ENCODE data around the gene TRIM72. TPM values are rescaled to one million over a fixed set of nuclear protein-coding genes. Genes with fewer than 3 reads are reported as not detected.
"Not testable (repeated sequence)": the region's sequence is repeated elsewhere in the genome, so short reads cannot be mapped to it uniquely, and the experiment has no call there.

Gene TRIM72
- total RNA-seq, 1 donor: 0.10 TPM

- Histone ChIP-seq H3K27me3 (ENCODE audit: insufficient read depth, low read length) (no peaks in the 10 kb centered on the region), H3K4me3 (ENCODE audit: low read length) (no peak overlapping the region), H3K9me3 (ENCODE audit: low read depth, low read length) (no peaks in the 10 kb centered on the region), H3K4me1 (ENCODE audit: insufficient read depth, low read length) (peaks cover 66% of the 10 kb centered on the region)
Observed at GRCh38 chr16:31186930-31187807, 26.8 kb upstream of the TRIM72 start.

DNA sequence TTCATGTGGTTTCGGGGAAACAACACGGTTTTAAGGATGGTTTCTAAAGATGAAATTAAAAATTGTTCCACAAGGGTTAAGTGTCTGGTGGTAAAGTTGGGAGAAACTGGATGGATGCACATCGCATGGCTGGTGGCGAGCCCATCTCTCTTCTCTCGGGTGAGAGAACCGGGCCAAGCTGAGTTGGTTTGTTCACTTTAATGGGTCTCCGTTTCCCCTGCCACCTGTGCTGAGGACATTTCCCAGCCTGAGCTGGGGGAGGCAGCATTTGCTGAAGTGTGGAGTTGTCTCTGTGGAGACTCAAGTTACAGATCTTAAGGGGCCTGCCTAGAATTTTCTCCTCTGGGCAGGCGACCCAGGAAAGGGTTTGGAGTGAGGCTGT lies 26.1 kb upstream of the TRIM72 start:
- Histone ChIP-seq H3K9me3 (ENCODE audit: low read depth, low read length) (no peaks in the 10 kb centered on the region), H3K4me1 (ENCODE audit: insufficient read depth, low read length) (peaks cover 60% of the 10 kb centered on the region), H3K27me3 (ENCODE audit: insufficient read depth, low read length) (no peaks in the 10 kb centered on the region), H3K4me3 (ENCODE audit: low read length) (no peak overlapping the region)

- peaks cover 57% of the 10 kb centered on the region for H3K4me1 ChIP-seq (ENCODE audit: insufficient read depth, low read length)
- H3K9me3 ChIP-seq (ENCODE audit: low read depth, low read length): no peaks in the 10 kb centered on the region
- no peak overlapping the region for H3K4me3 ChIP-seq (ENCODE audit: low read length)
- H3K27me3 ChIP-seq (ENCODE audit: insufficient read depth, low read length): no peaks in the 10 kb centered on the region
Observed at GRCh38 chr16:31188450-31189411, 25.2 kb upstream of the TRIM72 start.

DNA sequence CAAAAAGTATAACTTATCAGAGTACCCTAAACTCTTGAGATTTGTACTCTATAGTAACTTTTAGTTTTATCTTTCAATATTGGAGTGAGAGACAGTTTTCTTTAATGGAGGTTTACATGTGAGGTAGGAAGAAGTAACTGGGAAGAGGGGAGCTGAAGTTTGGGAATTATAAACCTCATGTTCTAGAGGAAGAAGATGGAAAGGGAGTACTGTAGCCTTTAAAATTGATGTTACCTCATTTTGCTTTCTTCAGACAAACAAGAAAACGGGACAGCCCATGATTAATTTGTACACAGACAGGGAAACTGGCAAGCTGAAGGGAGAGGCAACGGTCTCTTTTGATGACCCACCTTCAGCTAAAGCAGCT lies 24.5 kb upstream of the TRIM72 start:
- H3K9me3 ChIP-seq (ENCODE audit: low read depth, low read length): no peaks in the 10 kb centered on the region
- H3K27me3 ChIP-seq (ENCODE audit: insufficient read depth, low read length): no peaks in the 10 kb centered on the region
- no peak overlapping the region for H3K4me3 ChIP-seq (ENCODE audit: low read length)
- H3K4me1 ChIP-seq (ENCODE audit: insufficient read depth, low read length): peaks cover 57% of the 10 kb centered on the region

DNA sequence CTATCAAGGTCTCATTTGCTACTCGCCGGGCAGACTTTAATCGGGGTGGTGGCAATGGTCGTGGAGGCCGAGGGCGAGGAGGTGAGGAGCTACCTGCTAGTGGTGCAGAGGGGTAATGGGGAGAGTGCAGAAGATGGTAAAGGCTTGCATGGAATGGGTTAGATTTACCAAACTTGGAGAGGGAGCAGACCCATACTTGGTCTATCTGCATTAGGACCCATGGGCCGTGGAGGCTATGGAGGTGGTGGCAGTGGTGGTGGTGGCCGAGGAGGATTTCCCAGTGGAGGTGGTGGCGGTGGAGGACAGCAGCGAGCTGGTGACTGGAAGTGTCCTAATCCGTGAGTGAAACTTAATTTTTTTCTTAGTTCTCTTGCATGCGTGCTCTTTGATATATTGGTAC lies 23.9 kb upstream of the TRIM72 start:
- Histone ChIP-seq H3K9me3 (ENCODE audit: low read depth, low read length) (no peaks in the 10 kb centered on the region), H3K4me3 (ENCODE audit: low read length) (no peak overlapping the region), H3K4me1 (ENCODE audit: insufficient read depth, low read length) (peaks cover 50% of the 10 kb centered on the region), H3K27me3 (ENCODE audit: insufficient read depth, low read length) (no peaks in the 10 kb centered on the region)

- Histone ChIP-seq H3K4me3 (ENCODE audit: low read length) (no peak overlapping the region), H3K4me1 (ENCODE audit: insufficient read depth, low read length) (peaks cover 41% of the 10 kb centered on the region), H3K27me3 (ENCODE audit: insufficient read depth, low read length) (no peaks in the 10 kb centered on the region), H3K9me3 (ENCODE audit: low read depth, low read length) (no peaks in the 10 kb centered on the region)
Observed at GRCh38 chr16:31190818-31191444, 23.0 kb upstream of the TRIM72 start.

GRCh38 chr16:31191697-31192428 lies 22.1 kb upstream of the TRIM72 start:
- no peaks in the 10 kb centered on the region for H3K9me3 ChIP-seq (ENCODE audit: low read depth, low read length)
- H3K27me3 ChIP-seq (ENCODE audit: insufficient read depth, low read length): no peaks in the 10 kb centered on the region
- no peak overlapping the region for H3K4me3 ChIP-seq (ENCODE audit: low read length)
- H3K4me1 ChIP-seq (ENCODE audit: insufficient read depth, low read length): peaks cover 35% of the 10 kb centered on the region

DNA sequence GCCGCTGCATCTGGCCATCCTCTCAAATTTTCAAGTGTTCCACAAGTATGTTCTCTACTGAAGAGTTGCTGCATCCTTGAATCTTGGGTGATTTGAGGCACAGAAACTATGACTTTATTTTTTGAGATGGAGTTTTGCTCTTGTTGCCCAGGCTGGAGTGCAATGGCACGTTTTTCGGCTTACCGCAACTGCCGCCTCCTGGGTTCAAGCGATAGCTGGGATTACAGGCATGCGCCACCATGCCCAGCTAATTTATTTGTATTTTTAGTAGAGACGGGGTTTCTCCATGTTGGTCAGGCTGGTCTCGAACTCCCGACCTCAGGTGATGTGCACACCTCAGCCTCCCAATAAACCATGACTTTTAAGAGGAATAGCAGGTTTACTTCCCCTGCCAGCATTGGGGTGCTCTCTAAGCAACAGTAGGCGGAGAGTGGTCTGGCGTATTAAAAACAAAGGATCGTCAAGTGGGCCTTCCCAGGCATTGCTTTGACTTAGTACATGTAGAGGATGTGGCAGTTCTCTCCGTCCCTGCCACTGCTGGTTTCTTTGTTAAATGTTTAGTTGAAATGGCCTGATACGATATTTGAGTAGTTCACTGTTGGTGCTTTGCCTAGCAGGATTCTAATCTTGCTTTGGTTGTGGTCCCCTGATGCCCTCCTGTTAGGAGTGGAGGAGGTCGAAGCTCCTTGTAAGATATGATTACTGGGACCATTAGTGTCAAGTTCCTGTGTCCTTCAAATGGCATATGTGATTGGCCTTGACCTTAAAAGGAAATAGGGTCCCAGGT lies 20.9 kb upstream of the TRIM72 start:
- Histone ChIP-seq H3K4me3 (ENCODE audit: low read length) (no peak overlapping the region), H3K9me3 (ENCODE audit: low read depth, low read length) (no peaks in the 10 kb centered on the region), H3K27me3 (ENCODE audit: insufficient read depth, low read length) (no peaks in the 10 kb centered on the region), H3K4me1 (ENCODE audit: insufficient read depth, low read length) (peaks cover 32% of the 10 kb centered on the region)

- H3K27me3 ChIP-seq (ENCODE audit: insufficient read depth, low read length): no peaks in the 10 kb centered on the region
- H3K9me3 ChIP-seq (ENCODE audit: low read depth, low read length): no peaks in the 10 kb centered on the region
- H3K4me3 ChIP-seq (ENCODE audit: low read length): no peak overlapping the region
- peaks cover 37% of the 10 kb centered on the region for H3K4me1 ChIP-seq (ENCODE audit: insufficient read depth, low read length)
Observed at GRCh38 chr16:31193874-31194273, 20.0 kb upstream of the TRIM72 start.

GRCh38 chr16:31194898-31195297 lies 19.0 kb upstream of the TRIM72 start:
- Histone ChIP-seq H3K9me3 (ENCODE audit: low read depth, low read length) (no peaks in the 10 kb centered on the region), H3K4me3 (ENCODE audit: low read length) (no peak overlapping the region), H3K4me1 (ENCODE audit: insufficient read depth, low read length) (peaks cover 41% of the 10 kb centered on the region), H3K27me3 (ENCODE audit: insufficient read depth, low read length) (no peaks in the 10 kb centered on the region)

GRCh38 chr16:31195861-31196260 lies 18.1 kb upstream of the TRIM72 start:
- not testable (repeated sequence) for H3K9me3 ChIP-seq (ENCODE audit: low read depth, low read length); H3K4me3 ChIP-seq (ENCODE audit: low read length); H3K27me3 ChIP-seq (ENCODE audit: insufficient read depth, low read length)
- H3K4me1 ChIP-seq (ENCODE audit: insufficient read depth, low read length): peaks cover 49% of the 10 kb centered on the region

GRCh38 chr16:31196324-31197088 lies 17.4 kb upstream of the TRIM72 start:
- H3K27me3 ChIP-seq (ENCODE audit: insufficient read depth, low read length): no peaks in the 10 kb centered on the region
- H3K4me3 ChIP-seq (ENCODE audit: low read length): no peak overlapping the region
- H3K9me3 ChIP-seq (ENCODE audit: low read depth, low read length): no peaks in the 10 kb centered on the region
- H3K4me1 ChIP-seq (ENCODE audit: insufficient read depth, low read length): peaks cover 56% of the 10 kb centered on the region

- Histone ChIP-seq H3K9me3 (ENCODE audit: low read depth, low read length) (no peaks in the 10 kb centered on the region), H3K4me3 (ENCODE audit: low read length) (no peak overlapping the region), H3K4me1 (ENCODE audit: insufficient read depth, low read length) (peaks cover 65% of the 10 kb centered on the region), H3K27me3 (ENCODE audit: insufficient read depth, low read length) (no peaks in the 10 kb centered on the region)
Observed at GRCh38 chr16:31198207-31198882, 15.6 kb upstream of the TRIM72 start.
